Measurements from ENCODE around the gene LTBP1.

The LTBP1 gene

DNA sequence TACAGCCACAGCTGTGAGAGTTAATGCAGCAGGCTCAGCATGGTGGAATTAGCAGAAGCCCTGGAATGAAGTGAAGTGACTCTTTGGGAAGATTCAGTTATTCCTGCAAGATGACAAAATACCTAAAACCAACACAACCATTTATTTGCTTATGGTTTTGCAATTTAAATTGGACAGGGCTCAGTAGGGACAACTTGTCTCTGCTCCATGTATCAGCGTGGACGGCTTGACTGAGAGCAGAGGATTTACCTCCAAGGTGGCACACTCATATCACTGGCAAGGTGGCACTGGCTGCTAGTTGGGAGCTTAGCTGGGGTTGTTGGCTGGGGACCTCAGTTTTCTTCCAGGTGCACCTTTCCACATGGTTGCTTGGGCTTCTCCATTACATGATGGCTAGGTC, 58.3 kb downstream of the LTBP1 start:
- H3K4me3 ChIP-seq (ENCODE audit: low read depth, low read length): no peak overlapping the region
- TF ChIP-seq, protein P1, sequence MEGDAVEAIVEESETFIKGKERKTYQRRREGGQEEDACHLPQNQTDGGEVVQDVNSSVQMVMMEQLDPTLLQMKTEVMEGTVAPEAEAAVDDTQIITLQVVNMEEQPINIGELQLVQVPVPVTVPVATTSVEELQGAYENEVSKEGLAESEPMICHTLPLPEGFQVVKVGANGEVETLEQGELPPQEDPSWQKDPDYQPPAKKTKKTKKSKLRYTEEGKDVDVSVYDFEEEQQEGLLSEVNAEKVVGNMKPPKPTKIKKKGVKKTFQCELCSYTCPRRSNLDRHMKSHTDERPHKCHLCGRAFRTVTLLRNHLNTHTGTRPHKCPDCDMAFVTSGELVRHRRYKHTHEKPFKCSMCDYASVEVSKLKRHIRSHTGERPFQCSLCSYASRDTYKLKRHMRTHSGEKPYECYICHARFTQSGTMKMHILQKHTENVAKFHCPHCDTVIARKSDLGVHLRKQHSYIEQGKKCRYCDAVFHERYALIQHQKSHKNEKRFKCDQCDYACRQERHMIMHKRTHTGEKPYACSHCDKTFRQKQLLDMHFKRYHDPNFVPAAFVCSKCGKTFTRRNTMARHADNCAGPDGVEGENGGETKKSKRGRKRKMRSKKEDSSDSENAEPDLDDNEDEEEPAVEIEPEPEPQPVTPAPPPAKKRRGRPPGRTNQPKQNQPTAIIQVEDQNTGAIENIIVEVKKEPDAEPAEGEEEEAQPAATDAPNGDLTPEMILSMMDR (IDR thresholded peaks at IDR 0.05; ENCODE audit: low read depth, low read length, missing control alignments): no peak
- no peak for DNase-seq (ENCODE audit: low read depth)
- in situ Hi-C loops (cut with HindIII; ENCODE audit: low sequenced_read_pairs): no loop called here

DNA sequence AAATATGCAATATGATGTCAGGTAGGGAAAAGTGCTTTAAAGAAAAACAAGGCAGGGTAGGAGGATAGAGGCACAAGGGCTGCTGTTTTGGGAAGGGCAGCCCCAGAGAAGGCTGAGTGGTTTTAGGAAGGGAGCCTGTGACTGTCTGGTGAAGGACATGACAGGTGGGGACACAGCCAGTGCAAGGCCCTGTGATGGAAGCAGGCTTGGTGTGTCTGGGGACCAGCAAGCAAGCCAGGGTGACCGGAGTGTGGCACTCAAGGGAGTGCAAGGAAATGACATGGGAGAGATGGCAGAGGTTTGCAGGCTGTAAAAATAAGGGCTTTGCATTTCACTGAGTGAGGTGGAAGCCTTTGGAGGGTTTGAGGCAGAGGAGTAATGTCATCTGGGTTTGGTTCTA, 62.0 kb downstream of the LTBP1 start:
- TF ChIP-seq, protein P1 (IDR thresholded peaks at IDR 0.05; ENCODE audit: low read depth, low read length, missing control alignments): no peak
- H3K4me3 ChIP-seq (ENCODE audit: low read depth, low read length): no peak overlapping the region
- in situ Hi-C loops (cut with HindIII; ENCODE audit: low sequenced_read_pairs): no loop called here
- DNase-seq (ENCODE audit: low read depth): no peak

DNA sequence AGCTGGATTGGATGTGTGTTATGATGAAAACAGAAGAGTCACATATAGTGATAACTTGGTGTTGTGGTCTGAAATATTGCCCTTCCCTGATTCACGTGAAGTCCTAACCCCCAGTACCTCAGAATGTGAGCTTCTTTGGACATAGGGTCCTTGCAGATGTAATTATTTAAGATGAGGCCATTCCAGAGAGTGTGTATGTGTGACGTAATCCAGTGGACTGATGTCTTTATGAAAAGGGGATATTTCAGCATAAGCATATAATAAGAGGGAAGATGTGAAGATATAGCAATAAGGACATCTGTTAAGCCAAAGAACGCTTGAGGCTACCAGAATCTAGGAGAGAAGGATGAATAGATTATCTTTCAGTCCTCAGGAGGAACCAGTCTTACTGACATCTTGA, 62.5 kb downstream of the LTBP1 start:
- in situ Hi-C loops (cut with HindIII; ENCODE audit: low sequenced_read_pairs): no loop called here
- no peak overlapping the region for H3K4me3 ChIP-seq (ENCODE audit: low read depth, low read length)
- no peak for DNase-seq (ENCODE audit: low read depth)
- TF ChIP-seq, protein P1 (IDR thresholded peaks at IDR 0.05; ENCODE audit: low read depth, low read length, missing control alignments): no peak

DNA sequence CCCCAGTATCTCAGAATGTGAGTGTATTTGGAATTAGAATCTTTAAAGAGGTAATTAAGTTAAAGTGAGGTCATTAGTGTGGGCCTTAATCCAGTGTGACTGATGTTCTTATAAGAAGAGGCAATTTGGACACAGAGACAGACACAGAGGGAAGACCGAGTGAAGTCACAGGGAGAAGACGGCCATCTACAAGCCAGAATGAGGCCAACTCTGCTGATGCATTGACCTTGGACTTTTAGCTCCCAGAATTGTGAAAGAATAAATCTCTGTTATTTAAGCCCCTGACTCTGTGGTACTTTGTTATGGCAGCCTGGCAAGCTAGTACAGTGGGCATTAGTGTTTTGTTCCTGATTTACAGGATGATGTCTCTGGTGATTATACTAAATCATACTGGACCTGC, 64.6 kb downstream of the LTBP1 start:
- DNase-seq (ENCODE audit: low read depth): no peak
- in situ Hi-C loops (cut with HindIII; ENCODE audit: low sequenced_read_pairs): no loop called here
- TF ChIP-seq, protein P1 (IDR thresholded peaks at IDR 0.05; ENCODE audit: low read depth, low read length, missing control alignments): no peak
- no peak overlapping the region for H3K4me3 ChIP-seq (ENCODE audit: low read depth, low read length)

DNA sequence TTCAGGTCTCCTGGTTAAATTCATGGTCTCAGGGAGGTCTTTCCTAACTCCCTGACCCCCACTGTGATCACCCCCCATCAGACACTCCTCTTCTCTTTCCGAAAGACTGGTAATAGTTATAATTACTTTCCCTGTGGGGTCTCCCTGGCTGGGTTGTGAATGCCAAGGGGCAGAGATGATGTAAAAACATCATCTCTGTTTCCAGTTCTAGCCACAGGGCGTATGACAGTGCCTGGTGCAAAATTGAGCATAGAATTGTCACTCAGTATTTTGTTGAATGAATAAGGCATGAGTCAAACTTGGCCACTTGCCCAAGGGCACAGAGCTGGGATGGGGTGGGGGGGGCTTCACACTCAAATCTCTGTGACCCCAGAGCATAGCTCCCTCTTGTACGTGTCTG, 65.2 kb downstream of the LTBP1 start:
- TF ChIP-seq, protein P1 (IDR thresholded peaks at IDR 0.05; ENCODE audit: low read depth, low read length, missing control alignments): no peak
- no peak for DNase-seq (ENCODE audit: low read depth)
- H3K4me3 ChIP-seq (ENCODE audit: low read depth, low read length): no peak overlapping the region
- in situ Hi-C loops (cut with HindIII; ENCODE audit: low sequenced_read_pairs): no loop called here

DNA sequence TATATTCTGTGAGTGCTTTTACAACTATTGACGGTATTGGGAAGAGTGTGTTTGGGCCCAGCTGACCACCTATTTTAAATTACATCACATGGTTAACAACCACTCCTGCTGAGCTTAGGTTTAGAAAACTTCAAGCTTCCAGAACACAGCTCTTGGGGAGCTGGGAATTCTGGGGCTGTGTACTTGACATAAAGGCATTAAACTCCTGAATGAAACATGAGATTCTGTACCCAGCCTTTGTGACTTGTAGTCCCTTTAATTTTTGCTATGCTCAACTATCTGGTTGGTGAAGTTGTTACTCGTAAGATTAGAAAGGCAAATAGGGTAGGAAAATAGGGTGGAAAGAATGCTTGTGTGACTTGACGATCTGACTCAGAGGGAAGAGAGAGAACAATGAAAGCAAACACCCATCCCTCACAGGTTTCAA, 66.9 kb downstream of the LTBP1 start:
- DNase-seq (ENCODE audit: low read depth): no peak
- TF ChIP-seq, protein P1 (IDR thresholded peaks at IDR 0.05; ENCODE audit: low read depth, low read length, missing control alignments): no peak
- in situ Hi-C loops (cut with HindIII; ENCODE audit: low sequenced_read_pairs): no loop called here
- H3K4me3 ChIP-seq (ENCODE audit: low read depth, low read length): no peak overlapping the region

DNA sequence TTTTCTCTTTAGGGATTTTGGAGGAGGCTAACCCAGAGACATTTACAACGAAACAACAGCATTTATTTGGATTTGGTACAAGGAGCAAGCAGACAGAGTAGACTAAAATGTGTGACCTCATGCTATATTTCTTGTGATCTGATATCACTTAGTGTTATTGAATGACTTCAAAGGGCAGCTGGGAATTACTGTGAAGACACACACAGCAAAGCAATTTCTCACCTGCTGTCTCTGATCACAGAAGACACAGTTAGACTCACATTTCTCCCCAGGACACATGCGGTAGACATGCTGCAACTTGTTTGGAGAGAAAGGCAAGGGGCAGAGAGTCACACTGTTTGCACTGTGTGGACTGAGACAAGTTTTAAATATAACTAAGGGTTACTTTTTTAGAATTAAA, 67.5 kb downstream of the LTBP1 start:
- TF ChIP-seq, protein P1 (IDR thresholded peaks at IDR 0.05; ENCODE audit: low read depth, low read length, missing control alignments): no peak
- H3K4me3 ChIP-seq (ENCODE audit: low read depth, low read length): no peak overlapping the region
- no peak for DNase-seq (ENCODE audit: low read depth)
- in situ Hi-C loops (cut with HindIII; ENCODE audit: low sequenced_read_pairs): no loop called here

Data from astrocyte of the cerebellum (primary cell).